GM23338 (cell line): ENCODE measurements around the gene MEAK7. TPM values are rescaled to one million over a fixed set of nuclear protein-coding genes. Genes with fewer than 3 reads are reported as not detected.

Source experiments
- ATAC-seq: fragments of 200-7000 bp; cut with Tn5 transposase; 3 replicates; pipeline ENCODE4 v1.9.1; 2020
- DNase-seq: peaks from one replicate; pipeline ENCODE4 v3.0.0-alpha.2; 2015; ENCODE audit warnings: low spot score
- H2AFZ ChIP-seq: fragments of 200-600 bp; sonication (generic); 2 replicates; pipeline ENCODE4 v1.8.0; 2016; ENCODE audit warnings: antibody characterized with exemption, mild to moderate bottlenecking, moderate library complexity
- H3F3A ChIP-seq: fragments of 200-600 bp; sonication (generic); replicated peaks from 2 replicates; pipeline ENCODE4 v1.8.0; 2017; ENCODE audit warnings: antibody characterized with exemption, mixed run types, low read depth
- H3K27ac ChIP-seq: fragments of 200-600 bp; sonication (generic); 2 replicates; pipeline ENCODE4 v1.6.1; 2016; ENCODE audit warnings: low read depth
- H3K27me3 ChIP-seq: fragments of 200-600 bp; sonication (generic); 2 replicates; pipeline ENCODE4 v1.8.0; 2016; ENCODE audit warnings: mild to moderate bottlenecking, mixed run types, moderate library complexity; ENCODE audit not compliant: insufficient read depth
- H3K36me3 ChIP-seq: fragments of 200-600 bp; sonication (generic); 2 replicates; pipeline ENCODE4 v1.8.0; 2016; ENCODE audit warnings: mild to moderate bottlenecking; ENCODE audit not compliant: insufficient read depth
- H3K4me1 ChIP-seq: fragments of 200-600 bp; sonication (generic); 2 replicates; pipeline ENCODE4 v1.8.0; 2016; ENCODE audit warnings: mild to moderate bottlenecking, moderate library complexity; ENCODE audit not compliant: insufficient read depth
- H3K4me2 ChIP-seq: fragments of 200-600 bp; sonication (generic); 2 replicates; pipeline ENCODE4 v1.7.1; 2017; ENCODE audit warnings: mixed run types
- H3K4me3 ChIP-seq: fragments of 200-600 bp; sonication (generic); 2 replicates; pipeline ENCODE4 v1.6.1; 2016; ENCODE audit warnings: mixed run types
- H3K79me2 ChIP-seq: fragments of 200-600 bp; sonication (generic); replicated peaks from 2 replicates; pipeline ENCODE4 v1.8.0; 2017; ENCODE audit warnings: mild to moderate bottlenecking; ENCODE audit not compliant: insufficient read depth
- H3K9me2 ChIP-seq: fragments of 200-600 bp; sonication (generic); 2 replicates; pipeline ENCODE4 v1.8.0; 2017; ENCODE audit not compliant: insufficient read depth
- H4K20me1 ChIP-seq: fragments of 200-600 bp; sonication (generic); replicated peaks from 2 replicates; pipeline ENCODE4 v1.8.0; 2017; ENCODE audit warnings: mild to moderate bottlenecking; ENCODE audit not compliant: insufficient read depth
- H3K27ac Mint-ChIP-seq: 2 replicates; pipeline ENCODE4 v1.8.0; 2020; ENCODE audit warnings: inconsistent platforms, mild to moderate bottlenecking, moderate library complexity, mixed read lengths
- H3K27me3 Mint-ChIP-seq: 3 replicates; pipeline ENCODE4 v1.8.0; 2022; ENCODE audit warnings: low read depth, mild to moderate bottlenecking, moderate library complexity, mixed read lengths, inconsistent platforms; ENCODE audit not compliant: insufficient read depth, poor library complexity
- H3K36me3 Mint-ChIP-seq: 3 replicates; pipeline ENCODE4 v1.8.0; 2021; ENCODE audit warnings: low read depth, mild to moderate bottlenecking, inconsistent platforms, moderate library complexity, mixed read lengths
- H3K4me1 Mint-ChIP-seq: 3 replicates; pipeline ENCODE4 v1.8.0; 2020; ENCODE audit warnings: mild to moderate bottlenecking, inconsistent platforms, mixed read lengths
- H3K4me3 Mint-ChIP-seq: 3 replicates; pipeline ENCODE4 v1.8.0; 2021; ENCODE audit warnings: moderate library complexity, mild to moderate bottlenecking, inconsistent platforms, mixed read lengths
- H3K9me3 Mint-ChIP-seq: 3 replicates; pipeline ENCODE4 v1.8.0; 2020; ENCODE audit warnings: moderate library complexity, mild to moderate bottlenecking, inconsistent platforms, mixed read lengths
- CREB1 ChIP-seq: fragments of 250-450 bp; sonication (Bioruptor Pico); IDR thresholded peaks from 2 replicates; pipeline ENCODE4 v1.5.0; 2020; ENCODE audit warnings: low read depth, mild to moderate bottlenecking, moderate library complexity
- EZH2 ChIP-seq: fragments of 200-600 bp; sonication (generic); IDR thresholded peaks from one replicate; pipeline ENCODE4 v1.8.0; 2017; ENCODE audit warnings: antibody characterized with exemption, mild to moderate bottlenecking, low read depth; ENCODE audit not compliant: unreplicated experiment
- EZH2phosphoT487 ChIP-seq: fragments of 200-600 bp; sonication (generic); IDR thresholded peaks from one replicate; pipeline ENCODE4 v1.8.1; 2018; ENCODE audit warnings: antibody characterized with exemption; ENCODE audit not compliant: unreplicated experiment
- JUNB ChIP-seq: IDR thresholded peaks from one replicate; pipeline ENCODE4 v1.6.1; 2016; ENCODE audit warnings: antibody characterized with exemption; ENCODE audit not compliant: unreplicated experiment
- NANOG ChIP-seq: IDR thresholded peaks from 2 replicates; pipeline ENCODE4 v1.6.1; 2016; ENCODE audit warnings: antibody characterized with exemption, borderline replicate concordance
- POLR2AphosphoS5 ChIP-seq: IDR thresholded peaks from 2 replicates; pipeline ENCODE4 v1.6.1; 2016; ENCODE audit warnings: antibody characterized with exemption, low read depth
- STAT1 ChIP-seq: IDR thresholded peaks from one replicate; pipeline ENCODE4 v1.6.1; 2016; ENCODE audit warnings: antibody characterized with exemption; ENCODE audit not compliant: unreplicated experiment
- ZNF114 ChIP-seq: fragments of 250-450 bp; sonication (Bioruptor Pico); IDR thresholded peaks from 2 replicates; pipeline ENCODE4 v1.5.0; 2020; ENCODE audit warnings: mild to moderate bottlenecking, moderate library complexity
- ZNF331 ChIP-seq: fragments of 250-450 bp; sonication (Bioruptor Pico); IDR thresholded peaks from 2 replicates; pipeline ENCODE4 v1.5.0; 2020; ENCODE audit warnings: low read depth, mild to moderate bottlenecking, moderate library complexity
- polyA plus RNA-seq: library from polyadenylated mRNA; unstranded; fragments of >200 nt; fragmentation: Nextera tagmentation; extraction: Ambion mirVana; gene quantifications from 2 replicates; pipeline ENCODE4 v1.2.1, GENCODE V29; 2016
- total RNA-seq: library from RNA; depleted of rRNA; stranded (reverse); fragments of >200 nt; shearing (Covaris generic); gene quantifications from 2 replicates; pipeline ENCODE4 v1.2.3, GENCODE V29; 2014
- TF ChIP-seq, protein P1 (sequence below): IDR thresholded peaks from 2 replicates; pipeline ENCODE4 v1.6.1; 2016; ENCODE audit warnings: antibody characterized with exemption
- TF ChIP-seq, protein P2 (sequence below): fragments of 250-450 bp; sonication (Bioruptor Pico); IDR thresholded peaks from 2 replicates; pipeline ENCODE4 v1.5.0; 2020; ENCODE audit warnings: mild to moderate bottlenecking, moderate library complexity
- TF ChIP-seq, protein P3 (sequence below): IDR thresholded peaks from one replicate; pipeline ENCODE4 v1.6.1; 2018; ENCODE audit warnings: antibody characterized with exemption; ENCODE audit not compliant: unreplicated experiment
- TF ChIP-seq, protein P4 (sequence below), 2 experiments: fragments of 200-600 bp in 1 of 2; sonication (generic) in 1 of 2; conservative IDR thresholded peaks; 2 replicates each; pipeline versions ENCODE4 v1.5.1 to v1.6.1; 2016 to 2017; ENCODE audit warnings: antibody characterized with exemption in 2 of 2, low read depth in 2 of 2, mild to moderate bottlenecking in 2 of 2, moderate library complexity in 1 of 2

Gene MEAK7
- total and polyA plus RNA-seq, 2 experiments from 2014 or later, result 7.5 to 17.2 TPM

DNA sequence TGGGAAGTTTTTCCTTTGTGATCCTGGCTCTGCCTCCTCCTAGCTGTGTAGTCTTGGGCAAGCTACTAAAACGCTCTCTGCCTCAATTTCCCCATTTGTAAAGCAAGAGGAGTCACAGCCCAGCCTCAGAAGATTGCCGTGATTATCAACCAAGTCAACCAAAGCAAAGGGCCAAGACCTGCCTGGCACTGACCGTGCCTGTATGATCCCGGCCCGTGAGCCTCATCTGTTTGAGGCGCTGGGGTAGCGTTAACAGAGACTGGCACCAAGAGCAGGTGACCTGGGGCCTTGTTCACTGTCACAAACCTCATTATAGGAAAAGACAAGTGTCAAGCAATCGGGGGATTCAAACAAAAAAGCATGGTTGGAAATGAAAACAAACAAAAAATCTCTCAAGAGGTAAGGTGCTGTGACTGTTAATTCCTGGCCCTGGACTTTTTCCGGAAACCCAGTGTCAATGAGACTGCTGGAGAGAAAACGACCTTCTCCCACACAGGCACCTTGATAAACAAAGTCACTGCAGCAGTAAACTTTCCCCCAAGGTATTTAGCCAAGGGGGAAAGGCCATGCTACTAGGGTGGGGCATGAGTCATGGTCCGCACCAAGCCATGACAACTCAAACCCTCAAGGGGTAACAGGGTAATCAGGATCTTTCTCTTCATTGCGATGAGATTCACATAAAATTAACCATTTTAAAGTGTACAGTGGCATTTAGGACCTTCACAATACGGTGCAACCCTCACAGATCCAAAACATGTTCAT is 5.4 kb downstream of the MEAK7 start:
- TF ChIP-seq, protein P1, sequence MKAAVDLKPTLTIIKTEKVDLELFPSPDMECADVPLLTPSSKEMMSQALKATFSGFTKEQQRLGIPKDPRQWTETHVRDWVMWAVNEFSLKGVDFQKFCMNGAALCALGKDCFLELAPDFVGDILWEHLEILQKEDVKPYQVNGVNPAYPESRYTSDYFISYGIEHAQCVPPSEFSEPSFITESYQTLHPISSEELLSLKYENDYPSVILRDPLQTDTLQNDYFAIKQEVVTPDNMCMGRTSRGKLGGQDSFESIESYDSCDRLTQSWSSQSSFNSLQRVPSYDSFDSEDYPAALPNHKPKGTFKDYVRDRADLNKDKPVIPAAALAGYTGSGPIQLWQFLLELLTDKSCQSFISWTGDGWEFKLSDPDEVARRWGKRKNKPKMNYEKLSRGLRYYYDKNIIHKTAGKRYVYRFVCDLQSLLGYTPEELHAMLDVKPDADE, result no peak
- TF ChIP-seq NANOG, result no peak
- no peak for TF ChIP-seq POLR2AphosphoS5
- no peak for TF ChIP-seq ZNF114 (CRISPR knock-in tag)
- TF ChIP-seq CREB1 (CRISPR knock-in tag), result no peak
- TF ChIP-seq, protein P2, sequence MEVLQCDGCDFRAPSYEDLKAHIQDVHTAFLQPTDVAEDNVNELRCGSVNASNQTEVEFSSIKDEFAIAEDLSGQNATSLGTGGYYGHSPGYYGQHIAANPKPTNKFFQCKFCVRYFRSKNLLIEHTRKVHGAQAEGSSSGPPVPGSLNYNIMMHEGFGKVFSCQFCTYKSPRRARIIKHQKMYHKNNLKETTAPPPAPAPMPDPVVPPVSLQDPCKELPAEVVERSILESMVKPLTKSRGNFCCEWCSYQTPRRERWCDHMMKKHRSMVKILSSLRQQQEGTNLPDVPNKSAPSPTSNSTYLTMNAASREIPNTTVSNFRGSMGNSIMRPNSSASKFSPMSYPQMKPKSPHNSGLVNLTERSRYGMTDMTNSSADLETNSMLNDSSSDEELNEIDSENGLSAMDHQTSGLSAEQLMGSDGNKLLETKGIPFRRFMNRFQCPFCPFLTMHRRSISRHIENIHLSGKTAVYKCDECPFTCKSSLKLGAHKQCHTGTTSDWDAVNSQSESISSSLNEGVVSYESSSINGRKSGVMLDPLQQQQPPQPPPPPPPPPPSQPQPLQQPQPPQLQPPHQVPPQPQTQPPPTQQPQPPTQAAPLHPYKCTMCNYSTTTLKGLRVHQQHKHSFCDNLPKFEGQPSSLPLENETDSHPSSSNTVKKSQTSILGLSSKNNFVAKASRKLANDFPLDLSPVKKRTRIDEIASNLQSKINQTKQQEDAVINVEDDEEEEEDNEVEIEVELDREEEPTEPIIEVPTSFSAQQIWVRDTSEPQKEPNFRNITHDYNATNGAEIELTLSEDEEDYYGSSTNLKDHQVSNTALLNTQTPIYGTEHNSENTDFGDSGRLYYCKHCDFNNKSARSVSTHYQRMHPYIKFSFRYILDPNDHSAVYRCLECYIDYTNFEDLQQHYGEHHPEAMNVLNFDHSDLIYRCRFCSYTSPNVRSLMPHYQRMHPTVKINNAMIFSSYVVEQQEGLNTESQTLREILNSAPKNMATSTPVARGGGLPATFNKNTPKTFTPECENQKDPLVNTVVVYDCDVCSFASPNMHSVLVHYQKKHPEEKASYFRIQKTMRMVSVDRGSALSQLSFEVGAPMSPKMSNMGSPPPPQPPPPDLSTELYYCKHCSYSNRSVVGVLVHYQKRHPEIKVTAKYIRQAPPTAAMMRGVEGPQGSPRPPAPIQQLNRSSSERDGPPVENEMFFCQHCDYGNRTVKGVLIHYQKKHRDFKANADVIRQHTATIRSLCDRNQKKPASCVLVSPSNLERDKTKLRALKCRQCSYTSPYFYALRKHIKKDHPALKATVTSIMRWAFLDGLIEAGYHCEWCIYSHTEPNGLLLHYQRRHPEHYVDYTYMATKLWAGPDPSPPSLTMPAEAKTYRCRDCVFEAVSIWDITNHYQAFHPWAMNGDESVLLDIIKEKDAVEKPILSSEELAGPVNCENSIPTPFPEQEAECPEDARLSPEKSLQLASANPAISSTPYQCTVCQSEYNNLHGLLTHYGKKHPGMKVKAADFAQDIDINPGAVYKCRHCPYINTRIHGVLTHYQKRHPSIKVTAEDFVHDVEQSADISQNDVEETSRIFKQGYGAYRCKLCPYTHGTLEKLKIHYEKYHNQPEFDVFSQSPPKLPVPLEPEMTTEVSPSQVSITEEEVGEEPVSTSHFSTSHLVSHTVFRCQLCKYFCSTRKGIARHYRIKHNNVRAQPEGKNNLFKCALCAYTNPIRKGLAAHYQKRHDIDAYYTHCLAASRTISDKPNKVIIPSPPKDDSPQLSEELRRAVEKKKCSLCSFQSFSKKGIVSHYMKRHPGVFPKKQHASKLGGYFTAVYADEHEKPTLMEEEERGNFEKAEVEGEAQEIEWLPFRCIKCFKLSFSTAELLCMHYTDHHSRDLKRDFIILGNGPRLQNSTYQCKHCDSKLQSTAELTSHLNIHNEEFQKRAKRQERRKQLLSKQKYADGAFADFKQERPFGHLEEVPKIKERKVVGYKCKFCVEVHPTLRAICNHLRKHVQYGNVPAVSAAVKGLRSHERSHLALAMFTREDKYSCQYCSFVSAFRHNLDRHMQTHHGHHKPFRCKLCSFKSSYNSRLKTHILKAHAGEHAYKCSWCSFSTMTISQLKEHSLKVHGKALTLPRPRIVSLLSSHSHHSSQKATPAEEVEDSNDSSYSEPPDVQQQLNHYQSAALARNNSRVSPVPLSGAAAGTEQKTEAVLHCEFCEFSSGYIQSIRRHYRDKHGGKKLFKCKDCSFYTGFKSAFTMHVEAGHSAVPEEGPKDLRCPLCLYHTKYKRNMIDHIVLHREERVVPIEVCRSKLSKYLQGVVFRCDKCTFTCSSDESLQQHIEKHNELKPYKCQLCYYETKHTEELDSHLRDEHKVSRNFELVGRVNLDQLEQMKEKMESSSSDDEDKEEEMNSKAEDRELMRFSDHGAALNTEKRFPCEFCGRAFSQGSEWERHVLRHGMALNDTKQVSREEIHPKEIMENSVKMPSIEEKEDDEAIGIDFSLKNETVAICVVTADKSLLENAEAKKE (CRISPR knock-in tag), result no peak
- TF ChIP-seq, protein P3, sequence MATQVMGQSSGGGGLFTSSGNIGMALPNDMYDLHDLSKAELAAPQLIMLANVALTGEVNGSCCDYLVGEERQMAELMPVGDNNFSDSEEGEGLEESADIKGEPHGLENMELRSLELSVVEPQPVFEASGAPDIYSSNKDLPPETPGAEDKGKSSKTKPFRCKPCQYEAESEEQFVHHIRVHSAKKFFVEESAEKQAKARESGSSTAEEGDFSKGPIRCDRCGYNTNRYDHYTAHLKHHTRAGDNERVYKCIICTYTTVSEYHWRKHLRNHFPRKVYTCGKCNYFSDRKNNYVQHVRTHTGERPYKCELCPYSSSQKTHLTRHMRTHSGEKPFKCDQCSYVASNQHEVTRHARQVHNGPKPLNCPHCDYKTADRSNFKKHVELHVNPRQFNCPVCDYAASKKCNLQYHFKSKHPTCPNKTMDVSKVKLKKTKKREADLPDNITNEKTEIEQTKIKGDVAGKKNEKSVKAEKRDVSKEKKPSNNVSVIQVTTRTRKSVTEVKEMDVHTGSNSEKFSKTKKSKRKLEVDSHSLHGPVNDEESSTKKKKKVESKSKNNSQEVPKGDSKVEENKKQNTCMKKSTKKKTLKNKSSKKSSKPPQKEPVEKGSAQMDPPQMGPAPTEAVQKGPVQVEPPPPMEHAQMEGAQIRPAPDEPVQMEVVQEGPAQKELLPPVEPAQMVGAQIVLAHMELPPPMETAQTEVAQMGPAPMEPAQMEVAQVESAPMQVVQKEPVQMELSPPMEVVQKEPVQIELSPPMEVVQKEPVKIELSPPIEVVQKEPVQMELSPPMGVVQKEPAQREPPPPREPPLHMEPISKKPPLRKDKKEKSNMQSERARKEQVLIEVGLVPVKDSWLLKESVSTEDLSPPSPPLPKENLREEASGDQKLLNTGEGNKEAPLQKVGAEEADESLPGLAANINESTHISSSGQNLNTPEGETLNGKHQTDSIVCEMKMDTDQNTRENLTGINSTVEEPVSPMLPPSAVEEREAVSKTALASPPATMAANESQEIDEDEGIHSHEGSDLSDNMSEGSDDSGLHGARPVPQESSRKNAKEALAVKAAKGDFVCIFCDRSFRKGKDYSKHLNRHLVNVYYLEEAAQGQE, result no peak
- no peak for TF ChIP-seq EZH2phosphoT487
- TF ChIP-seq ZNF331 (CRISPR knock-in tag), result no peak
- TF ChIP-seq JUNB, result no peak
- no peak for TF ChIP-seq STAT1
- no peak for TF ChIP-seq EZH2
- TF ChIP-seq, protein P4, sequence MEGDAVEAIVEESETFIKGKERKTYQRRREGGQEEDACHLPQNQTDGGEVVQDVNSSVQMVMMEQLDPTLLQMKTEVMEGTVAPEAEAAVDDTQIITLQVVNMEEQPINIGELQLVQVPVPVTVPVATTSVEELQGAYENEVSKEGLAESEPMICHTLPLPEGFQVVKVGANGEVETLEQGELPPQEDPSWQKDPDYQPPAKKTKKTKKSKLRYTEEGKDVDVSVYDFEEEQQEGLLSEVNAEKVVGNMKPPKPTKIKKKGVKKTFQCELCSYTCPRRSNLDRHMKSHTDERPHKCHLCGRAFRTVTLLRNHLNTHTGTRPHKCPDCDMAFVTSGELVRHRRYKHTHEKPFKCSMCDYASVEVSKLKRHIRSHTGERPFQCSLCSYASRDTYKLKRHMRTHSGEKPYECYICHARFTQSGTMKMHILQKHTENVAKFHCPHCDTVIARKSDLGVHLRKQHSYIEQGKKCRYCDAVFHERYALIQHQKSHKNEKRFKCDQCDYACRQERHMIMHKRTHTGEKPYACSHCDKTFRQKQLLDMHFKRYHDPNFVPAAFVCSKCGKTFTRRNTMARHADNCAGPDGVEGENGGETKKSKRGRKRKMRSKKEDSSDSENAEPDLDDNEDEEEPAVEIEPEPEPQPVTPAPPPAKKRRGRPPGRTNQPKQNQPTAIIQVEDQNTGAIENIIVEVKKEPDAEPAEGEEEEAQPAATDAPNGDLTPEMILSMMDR (conservative IDR thresholded peaks at IDR 0.05; ENCODE audit: low read depth in 2 of 2), result no peak
- DNase-seq, result no peak
- H3K27me3 ChIP-seq, result no peaks in the 10 kb centered on the region
- H3F3A ChIP-seq, result no peaks in the 10 kb centered on the region
- ATAC-seq, result no peak
- no peak overlapping the region for H3K4me3 ChIP-seq
- H3K9me2 ChIP-seq, result no peaks in the 10 kb centered on the region
- H3K36me3 ChIP-seq, result peaks cover 13% of the 10 kb centered on the region
- peaks cover 39% of the 10 kb centered on the region for H3K36me3 Mint-ChIP-seq
- peaks cover 4% of the 10 kb centered on the region for H3K4me1 ChIP-seq
- no peak overlapping the region for H3K4me2 ChIP-seq
- no peaks in the 10 kb centered on the region; the same call in none of the 2 replicates for H4K20me1 ChIP-seq
- H3K27me3 Mint-ChIP-seq, result peaks cover 9% of the 10 kb centered on the region
- H3K79me2 ChIP-seq, result peaks cover 4% of the 10 kb centered on the region; the same call in 1 of the 2 replicates
- no peak overlapping the region for H3K4me3 Mint-ChIP-seq
- no peak overlapping the region for H3K27ac Mint-ChIP-seq
- no peak overlapping the region for H3K27ac ChIP-seq
- H3K9me3 Mint-ChIP-seq, result peaks cover 12% of the 10 kb centered on the region
- peaks cover 9% of the 10 kb centered on the region for H3K4me1 Mint-ChIP-seq
- H2AFZ ChIP-seq, result no peak overlapping the region
